ENCODE data around the gene TSPAN9. TPM values are rescaled to one million over a fixed set of nuclear protein-coding genes. Genes with fewer than 3 reads are reported as not detected.

TSPAN9 gene, protein sequence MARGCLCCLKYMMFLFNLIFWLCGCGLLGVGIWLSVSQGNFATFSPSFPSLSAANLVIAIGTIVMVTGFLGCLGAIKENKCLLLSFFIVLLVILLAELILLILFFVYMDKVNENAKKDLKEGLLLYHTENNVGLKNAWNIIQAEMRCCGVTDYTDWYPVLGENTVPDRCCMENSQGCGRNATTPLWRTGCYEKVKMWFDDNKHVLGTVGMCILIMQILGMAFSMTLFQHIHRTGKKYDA
- 5.0 and 9.0 TPM in 2 replicates for total RNA-seq

DNA sequence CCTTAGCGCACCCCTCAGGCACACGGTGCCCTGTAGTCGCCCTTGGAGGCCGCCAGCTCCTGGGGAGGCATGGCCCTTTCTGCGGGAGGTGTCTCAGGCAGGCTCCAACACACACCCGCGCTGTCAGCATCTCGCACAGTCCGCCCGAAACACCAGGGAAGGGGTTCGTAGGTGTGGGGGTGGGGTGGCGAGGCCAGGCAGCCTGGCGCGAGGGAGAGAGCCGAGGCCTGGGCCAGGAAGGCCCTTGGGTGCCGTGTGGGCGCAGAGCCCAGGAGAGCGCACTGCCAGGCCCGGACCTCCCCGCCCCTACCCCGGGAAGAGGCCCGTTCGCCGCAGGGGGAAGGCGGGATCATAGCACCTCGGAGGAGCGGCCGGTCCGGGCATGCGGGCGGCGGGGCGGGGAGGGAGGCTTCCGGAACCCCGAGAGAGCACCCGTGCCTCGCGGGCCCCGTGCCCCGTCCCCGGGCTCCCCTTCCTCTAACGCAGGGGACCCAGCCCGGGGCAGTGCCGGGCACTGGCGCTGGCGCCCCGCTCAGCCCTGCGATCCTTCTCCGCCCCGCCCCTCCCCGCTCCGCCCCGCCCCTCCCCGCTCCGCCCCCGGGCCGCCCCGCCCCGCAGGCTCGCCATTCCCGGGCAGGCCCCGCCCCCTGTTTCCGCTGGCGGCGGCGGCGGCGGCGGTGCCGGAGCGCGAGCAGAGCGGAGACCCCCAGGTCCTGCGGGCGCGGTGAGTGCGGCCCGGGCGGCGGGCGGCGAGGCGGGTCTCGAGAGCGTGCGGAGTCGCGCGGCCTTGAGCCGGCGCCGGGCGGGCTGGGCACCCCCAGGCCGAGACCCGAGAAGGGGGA is at the start of gene TSPAN9:
TSPAN9 (plus strand) TSS at position 650 of the 842 bp plus-strand sequence. CDS start 123,815 bp downstream, outside the sequence.
- DNase-seq (ENCODE audit: low read depth), result peak; percentile 54
- Histone ChIP-seq H3K27me3 (ENCODE audit: control insufficient read depth, insufficient read depth, low read length) (no peaks in the 10 kb centered on the region), H3K4me3 (ENCODE audit: low read depth, low read length) (peak within 1 kb of the TSS; percentile 71), H3K36me3 (ENCODE audit: control insufficient read depth, insufficient read depth, low read length) (no peaks in the 10 kb centered on the region)
- FAIRE-seq, result no peak
- TF ChIP-seq, protein P1, sequence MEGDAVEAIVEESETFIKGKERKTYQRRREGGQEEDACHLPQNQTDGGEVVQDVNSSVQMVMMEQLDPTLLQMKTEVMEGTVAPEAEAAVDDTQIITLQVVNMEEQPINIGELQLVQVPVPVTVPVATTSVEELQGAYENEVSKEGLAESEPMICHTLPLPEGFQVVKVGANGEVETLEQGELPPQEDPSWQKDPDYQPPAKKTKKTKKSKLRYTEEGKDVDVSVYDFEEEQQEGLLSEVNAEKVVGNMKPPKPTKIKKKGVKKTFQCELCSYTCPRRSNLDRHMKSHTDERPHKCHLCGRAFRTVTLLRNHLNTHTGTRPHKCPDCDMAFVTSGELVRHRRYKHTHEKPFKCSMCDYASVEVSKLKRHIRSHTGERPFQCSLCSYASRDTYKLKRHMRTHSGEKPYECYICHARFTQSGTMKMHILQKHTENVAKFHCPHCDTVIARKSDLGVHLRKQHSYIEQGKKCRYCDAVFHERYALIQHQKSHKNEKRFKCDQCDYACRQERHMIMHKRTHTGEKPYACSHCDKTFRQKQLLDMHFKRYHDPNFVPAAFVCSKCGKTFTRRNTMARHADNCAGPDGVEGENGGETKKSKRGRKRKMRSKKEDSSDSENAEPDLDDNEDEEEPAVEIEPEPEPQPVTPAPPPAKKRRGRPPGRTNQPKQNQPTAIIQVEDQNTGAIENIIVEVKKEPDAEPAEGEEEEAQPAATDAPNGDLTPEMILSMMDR (IDR thresholded peaks at IDR 0.05; ENCODE audit: insufficient read depth, low read length, severe bottlenecking), result no peak

DNA sequence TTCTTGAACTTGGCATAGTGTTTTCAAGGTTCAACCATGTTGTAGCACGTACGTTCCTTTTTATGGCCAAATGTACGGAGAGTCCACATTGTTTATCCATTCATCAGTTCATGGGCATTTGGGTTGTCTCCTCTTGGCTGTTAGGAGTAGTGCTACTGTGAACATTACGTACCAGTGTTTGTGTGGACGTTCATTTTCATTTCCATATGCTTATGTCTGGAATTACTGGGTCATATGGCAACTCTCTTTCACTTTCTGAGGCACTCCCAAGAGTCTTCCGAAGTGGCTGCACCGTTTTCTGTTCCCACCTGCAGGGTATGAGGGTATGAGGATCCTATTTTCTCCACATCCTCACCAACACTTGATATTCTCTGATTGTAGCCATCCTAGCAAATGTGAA is 49.1 kb upstream of the TSPAN9 start:
- FAIRE-seq (no peak), DNase-seq (ENCODE audit: low read depth) (no peak)
- Histone ChIP-seq H3K27me3 (ENCODE audit: control insufficient read depth, insufficient read depth, low read length) (no peaks in the 10 kb centered on the region), H3K36me3 (ENCODE audit: control insufficient read depth, insufficient read depth, low read length) (peaks cover 2% of the 10 kb centered on the region), H3K4me3 (ENCODE audit: low read depth, low read length) (no peak overlapping the region)
- TF ChIP-seq, protein P1 (IDR thresholded peaks at IDR 0.05; ENCODE audit: insufficient read depth, low read length, severe bottlenecking), result no peak

DNA sequence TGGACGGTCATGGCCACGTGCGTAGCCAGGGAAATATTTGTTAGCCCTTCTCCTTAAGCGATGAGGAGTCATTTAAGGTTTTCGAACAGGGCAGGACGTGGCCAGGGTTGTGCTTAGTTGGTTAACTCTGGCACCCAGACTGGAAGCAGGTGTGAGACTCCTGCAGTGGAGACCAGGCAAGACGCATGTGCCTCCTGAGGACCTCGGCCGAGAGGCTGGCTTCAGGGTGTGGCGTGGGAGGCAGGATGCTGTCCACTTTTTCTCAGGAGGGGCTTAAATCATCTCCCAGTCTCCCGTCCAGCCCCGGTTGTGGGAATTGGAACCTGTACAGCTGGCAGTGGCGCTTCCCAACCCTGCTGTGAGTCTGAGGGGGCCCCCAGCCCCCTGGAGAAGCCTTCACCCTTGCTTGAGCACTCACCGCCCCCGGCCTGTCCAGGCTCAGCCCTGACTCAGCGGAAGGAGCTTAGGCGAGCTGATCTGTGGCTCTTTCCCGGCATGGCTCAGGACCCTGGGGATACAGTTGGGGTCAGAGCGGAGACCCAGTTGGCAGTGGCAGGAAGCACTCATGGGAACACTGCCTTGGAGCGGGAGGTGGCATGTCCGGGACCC is 46.3 kb upstream of the TSPAN9 start:
- Histone ChIP-seq H3K36me3 (ENCODE audit: control insufficient read depth, insufficient read depth, low read length) (peaks cover 3% of the 10 kb centered on the region), H3K27me3 (ENCODE audit: control insufficient read depth, insufficient read depth, low read length) (no peaks in the 10 kb centered on the region), H3K4me3 (ENCODE audit: low read depth, low read length) (no peak overlapping the region)
- no peak for DNase-seq (ENCODE audit: low read depth)
- TF ChIP-seq, protein P1 (IDR thresholded peaks at IDR 0.05; ENCODE audit: insufficient read depth, low read length, severe bottlenecking), result no peak
- peak; percentile 7 for FAIRE-seq

DNA sequence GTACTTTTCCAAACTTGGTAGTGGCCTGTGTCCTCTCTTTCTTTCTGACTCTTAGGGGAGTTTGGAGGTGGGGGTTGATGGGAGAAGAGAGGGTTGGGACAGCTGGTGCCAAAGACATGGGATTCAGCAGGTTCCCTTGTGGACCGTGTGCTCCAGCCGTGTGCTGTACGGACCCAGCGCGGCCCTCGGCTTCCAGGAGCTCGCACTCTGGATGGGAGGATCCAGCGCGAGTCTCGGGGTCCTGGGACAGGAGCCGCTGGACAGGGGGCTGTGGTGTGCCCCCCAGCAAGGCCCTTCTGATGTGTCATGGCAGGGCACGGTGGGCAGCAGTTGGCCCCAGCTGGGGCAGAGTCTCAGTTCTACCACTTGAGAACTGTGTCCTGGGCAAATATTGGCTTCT is 45.0 kb upstream of the TSPAN9 start:
- no peak for DNase-seq (ENCODE audit: low read depth)
- Histone ChIP-seq H3K27me3 (ENCODE audit: control insufficient read depth, insufficient read depth, low read length) (no peaks in the 10 kb centered on the region), H3K36me3 (ENCODE audit: control insufficient read depth, insufficient read depth, low read length) (peaks cover 1% of the 10 kb centered on the region), H3K4me3 (ENCODE audit: low read depth, low read length) (no peak overlapping the region)
- FAIRE-seq, result no peak
- TF ChIP-seq, protein P1 (IDR thresholded peaks at IDR 0.05; ENCODE audit: insufficient read depth, low read length, severe bottlenecking), result no peak

DNA sequence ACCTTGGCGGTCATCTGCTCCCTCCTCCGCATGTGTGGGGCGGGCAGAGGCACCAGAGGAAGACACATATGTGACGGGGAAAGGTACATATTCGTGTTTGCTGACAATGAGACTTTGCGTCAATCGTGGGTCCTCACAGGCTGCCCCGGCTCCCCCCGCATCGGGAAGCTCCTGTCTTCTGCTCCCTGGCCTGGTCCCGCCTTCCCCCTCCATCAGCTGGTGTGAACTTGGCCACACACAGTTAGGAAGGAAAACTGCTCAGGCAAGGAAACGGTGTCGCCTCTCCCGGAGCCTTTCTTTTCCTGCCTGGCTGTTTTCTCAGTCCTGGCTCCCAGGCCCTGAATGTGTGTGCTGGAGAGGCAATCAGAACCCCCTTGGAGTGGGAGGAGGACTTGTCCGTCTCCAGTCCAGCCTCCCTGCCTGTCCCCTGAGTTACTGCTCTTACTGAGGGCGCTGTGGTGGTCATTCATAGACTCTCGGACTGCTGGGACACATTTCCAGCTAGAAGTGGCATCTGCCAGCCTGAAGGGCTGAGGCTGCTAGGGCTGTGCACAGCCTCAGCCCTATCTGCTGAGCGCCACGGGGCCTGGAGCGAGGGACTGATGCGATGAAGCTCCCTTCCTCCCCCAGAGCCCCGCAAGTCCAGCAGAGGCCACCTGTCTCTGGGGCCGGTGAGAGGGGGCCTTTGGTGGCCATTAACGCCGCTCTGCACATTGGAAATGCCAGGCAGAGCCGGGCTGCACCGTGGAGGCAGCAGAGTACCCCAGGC is 44.2 kb upstream of the TSPAN9 start:
- FAIRE-seq (no peak), DNase-seq (ENCODE audit: low read depth) (no peak)
- Histone ChIP-seq H3K36me3 (ENCODE audit: control insufficient read depth, insufficient read depth, low read length) (peaks cover 1% of the 10 kb centered on the region), H3K4me3 (ENCODE audit: low read depth, low read length) (no peak overlapping the region), H3K27me3 (ENCODE audit: control insufficient read depth, insufficient read depth, low read length) (no peaks in the 10 kb centered on the region)
- TF ChIP-seq, protein P1 (IDR thresholded peaks at IDR 0.05; ENCODE audit: insufficient read depth, low read length, severe bottlenecking), result no peak
